Cardiac septum (tissue), 1 donor: ENCODE measurements around the gene SRGN. TPM values are rescaled to one million over a fixed set of nuclear protein-coding genes. Genes with fewer than 3 reads are reported as not detected.

Experiments
- DNase-seq: peaks from one replicate; pipeline ENCODE4 v3.0.0-alpha.2; 2020; ENCODE audit warnings: low spot score
- intact Hi-C: fragments of 100-400 bp; cut with DNase I; formaldehyde crosslinking; loops from one replicate; pipeline ENCODE4 v1.14.0; 2022
- total RNA-seq: library from RNA; stranded (reverse); fragmentation: NEBNext Ultra II Directional; extraction: Animal tissue kit (Norgen Biotek cat#: 25700); gene quantifications from one replicate; pipeline ENCODE4 v1.2.1, GENCODE V29; 2021
- donor health status: DM: no; HTN: no; CAD: no.

SRGN gene
- total RNA-seq, 1 donor from 2014 or later, result 52.1 TPM

DNA sequence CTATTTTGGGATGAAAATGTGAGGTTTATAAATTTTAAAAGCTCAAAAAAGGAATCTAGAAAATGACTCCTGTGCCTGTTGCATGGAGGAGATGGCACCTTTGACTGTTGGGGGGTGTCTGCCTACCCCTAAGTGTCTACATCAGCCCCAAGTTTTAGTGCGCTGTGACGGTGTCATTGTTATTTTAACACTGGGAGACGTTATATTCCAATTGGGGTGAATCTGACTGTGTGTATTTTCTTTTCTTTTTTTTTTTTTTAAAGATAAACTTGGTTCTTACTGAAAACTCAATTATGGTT, 517 bp downstream of the SRGN start:
- intact Hi-C loops, result no loop called here
- DNase-seq, result no peak

DNA sequence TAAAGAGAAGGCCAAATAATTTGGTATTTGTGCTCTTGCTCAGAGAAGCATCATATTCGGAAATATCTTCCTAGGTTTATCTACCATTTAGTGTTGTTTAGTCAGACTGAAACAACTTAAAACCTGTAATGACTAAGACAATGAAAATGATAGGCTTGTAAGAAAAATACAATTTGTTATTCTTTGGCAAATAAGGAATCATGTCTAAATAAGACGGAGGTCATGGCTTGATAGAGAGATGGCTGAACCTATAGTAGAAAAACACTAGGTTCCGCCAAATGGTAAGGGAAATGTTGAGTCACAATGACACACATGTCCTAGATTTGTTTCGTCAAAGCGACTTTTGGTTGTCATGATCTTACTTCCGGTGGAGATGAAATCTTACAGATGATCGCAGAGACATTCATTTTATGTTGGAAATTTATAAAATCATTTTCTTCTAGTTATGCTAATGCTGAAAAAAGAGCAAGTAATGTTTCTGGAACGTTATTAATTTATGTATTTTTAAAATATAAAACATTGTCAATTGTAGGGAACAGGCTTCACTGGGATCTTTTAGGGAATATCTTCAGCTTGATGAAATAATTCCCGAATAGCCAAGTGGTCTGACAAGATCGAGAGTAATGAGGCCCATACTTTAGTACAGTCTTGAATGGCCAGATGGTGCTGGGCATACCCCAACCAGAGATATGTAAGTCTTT, 1.0 kb downstream of the SRGN start:
- intact Hi-C loops, result no loop called here
- no peak for DNase-seq

DNA sequence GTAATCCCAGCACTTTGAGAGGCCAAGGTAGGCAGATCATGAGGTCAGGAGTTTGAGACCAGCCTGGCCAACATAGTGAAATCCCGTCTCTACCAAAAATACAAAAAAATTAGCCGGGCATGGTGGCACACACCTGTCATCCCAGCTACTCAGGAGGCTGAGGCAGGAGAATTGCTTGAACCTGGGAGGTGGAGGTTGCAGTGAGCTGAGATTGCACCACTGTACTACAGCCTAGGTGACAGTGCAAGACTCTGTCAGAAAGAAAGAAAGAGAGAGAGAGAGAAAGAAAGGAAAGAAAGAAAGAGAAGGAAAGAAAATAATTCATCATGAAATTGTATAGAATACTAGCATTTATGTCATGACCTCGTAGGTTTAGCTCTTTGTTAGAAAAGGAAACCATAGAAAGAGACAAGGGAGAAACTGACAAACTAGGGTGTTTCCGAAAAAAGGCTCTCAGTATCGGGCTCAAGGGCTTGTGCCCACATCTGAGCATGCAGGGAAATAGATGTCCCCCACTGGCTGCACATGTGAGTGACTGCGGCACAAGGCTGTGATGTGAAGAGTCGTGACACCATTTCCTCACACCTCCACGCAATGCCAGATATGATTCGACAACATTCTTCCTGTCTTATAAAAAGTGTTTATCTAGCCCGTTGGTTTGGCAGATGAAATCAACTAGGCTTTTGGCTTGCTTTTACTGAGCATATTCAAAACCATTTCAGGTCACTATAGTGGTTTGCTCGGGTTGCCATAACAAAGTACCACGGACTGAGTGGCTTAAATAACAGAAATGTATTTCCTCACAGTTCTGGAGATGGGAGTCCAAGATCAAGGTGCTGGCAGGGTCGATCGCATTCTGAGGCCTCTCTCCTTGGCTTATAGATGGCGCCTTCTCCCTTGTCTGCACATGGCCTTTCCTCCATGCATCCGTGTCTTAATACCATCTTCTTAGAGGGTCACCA, 2.0 kb downstream of the SRGN start:
- intact Hi-C loops, result no loop called here
- peak; percentile 83 for DNase-seq

DNA sequence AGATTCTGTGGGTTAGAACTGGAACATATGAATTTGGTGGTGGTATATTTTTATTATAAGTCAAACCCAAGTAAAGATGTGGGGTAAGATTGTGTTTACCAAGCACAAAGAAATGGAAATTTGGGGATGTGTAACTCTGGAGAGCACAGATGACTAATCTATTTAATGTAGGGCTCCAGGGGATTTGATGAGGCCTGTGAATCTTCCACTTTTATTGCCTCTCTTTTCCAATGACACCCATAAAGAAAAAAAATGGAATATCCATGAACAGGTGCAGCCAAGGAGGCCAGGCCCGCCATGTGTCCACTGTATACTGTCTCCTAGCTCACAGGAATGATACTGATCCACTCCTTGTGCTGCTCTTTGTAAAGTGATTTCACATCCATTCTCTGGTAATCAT, 2.8 kb downstream of the SRGN start:
- no peak for DNase-seq
- intact Hi-C loops, result no loop called here

DNA sequence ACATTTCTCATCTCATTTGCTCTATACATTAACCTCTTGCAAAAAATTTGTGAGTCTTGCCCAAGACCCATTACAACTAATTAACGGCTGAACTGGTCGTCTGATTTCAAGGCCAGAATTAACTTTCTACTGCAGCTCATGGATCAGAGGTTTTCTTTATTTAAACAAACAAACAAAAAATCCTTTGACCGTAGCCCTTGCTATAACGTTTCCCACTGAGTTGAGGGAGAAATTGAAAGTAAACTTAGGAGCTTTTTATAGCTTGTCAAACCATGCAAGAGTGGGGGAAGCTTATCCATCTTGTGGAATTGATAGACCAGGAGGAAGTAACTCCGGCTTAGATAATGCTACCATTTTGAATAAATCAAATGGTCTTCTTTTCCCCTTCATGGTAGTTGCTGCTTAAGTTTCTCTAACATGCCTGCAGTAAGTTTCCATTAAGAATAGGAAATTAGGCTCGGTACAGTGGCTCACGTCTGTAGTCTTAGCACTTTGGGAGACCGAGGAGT, 3.3 kb downstream of the SRGN start:
- intact Hi-C loops, result no loop called here
- no peak for DNase-seq

DNA sequence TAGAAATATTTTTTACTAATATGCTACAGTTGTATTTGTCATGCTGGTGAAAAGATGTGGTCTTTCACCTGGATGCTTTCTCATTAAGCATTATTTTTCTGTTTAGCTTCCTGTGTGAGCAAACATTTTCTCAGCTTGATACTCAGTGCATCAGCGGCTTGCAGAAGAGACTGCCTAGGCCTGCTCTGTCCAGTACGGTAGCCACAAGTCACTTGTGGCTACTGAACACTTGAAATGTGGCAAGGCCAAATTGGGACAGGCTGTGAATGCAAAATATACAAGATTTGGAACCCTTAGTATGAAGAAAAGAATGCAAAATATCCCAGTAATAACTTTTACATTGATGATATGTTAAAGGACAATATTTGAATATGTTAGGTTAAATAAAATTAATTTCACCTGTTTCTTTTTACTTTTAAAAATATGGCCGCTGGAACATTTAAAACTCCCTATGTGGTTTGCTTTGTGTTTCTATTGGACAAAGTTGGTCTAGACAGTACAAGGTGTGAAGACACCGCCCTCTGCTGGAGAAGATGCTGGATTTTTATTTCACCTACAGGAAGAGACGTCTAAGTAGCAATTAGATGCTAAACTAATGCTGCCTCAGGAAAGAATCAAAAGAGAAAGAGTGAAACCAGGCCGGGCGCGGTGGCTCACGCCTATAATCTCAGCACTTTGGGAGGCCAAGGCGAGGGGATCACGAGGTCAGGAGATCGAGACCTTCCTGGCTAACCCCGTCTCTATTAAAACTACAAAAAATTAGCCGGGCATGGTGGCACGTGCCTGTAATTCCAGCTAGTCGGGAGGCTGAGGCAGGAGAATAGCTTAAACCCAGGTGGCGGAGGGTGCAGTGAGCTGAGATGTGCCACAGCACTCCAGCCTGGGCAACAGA, 5.3 kb downstream of the SRGN start:
- intact Hi-C loops, result loop anchor here (1.0 kb wide), 1 partner anchor 138 kb away; no protein-coding TSS in a partner anchor
- DNase-seq, result peak; percentile 79

DNA sequence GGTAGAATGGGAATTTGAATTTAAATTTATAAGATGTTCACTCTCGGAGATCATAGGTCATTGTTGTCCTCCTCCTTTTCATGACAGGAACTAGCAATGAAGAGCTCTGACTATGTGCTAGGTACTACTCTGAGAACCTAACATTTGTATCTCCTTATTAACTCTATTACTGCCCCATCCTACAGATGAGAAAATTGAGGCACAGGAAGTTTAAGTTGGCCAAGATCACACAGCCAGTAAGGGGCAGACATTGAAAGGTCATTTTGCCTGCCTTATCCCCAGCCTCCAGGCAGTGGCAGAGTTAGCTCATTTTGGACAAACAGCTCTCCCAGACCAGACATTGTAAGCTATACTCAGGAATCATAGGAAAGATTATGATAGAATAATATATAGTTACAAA, 6.0 kb downstream of the SRGN start:
- DNase-seq, result no peak
- intact Hi-C loops, result loop anchor here (1.0 kb wide), 1 partner anchor 139 kb away; no protein-coding TSS in a partner anchor

DNA sequence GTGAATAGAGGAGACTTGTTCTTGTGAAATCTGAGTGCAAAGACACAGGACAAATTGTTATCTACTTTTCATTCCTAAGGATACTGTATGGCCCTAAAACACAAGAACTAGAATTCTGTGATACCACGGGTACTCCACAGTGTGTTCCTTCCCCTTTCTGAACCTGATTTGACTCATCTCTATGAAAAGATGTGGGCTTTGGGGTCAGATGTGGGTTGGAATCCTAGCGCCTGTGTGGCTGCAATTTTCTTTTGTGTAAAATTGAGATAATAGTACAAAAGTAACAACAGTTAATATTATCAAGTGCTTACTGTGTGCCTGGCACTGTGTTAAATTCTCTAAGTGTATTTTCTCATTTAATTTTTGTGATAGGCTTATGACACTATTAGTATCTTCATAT, 8.1 kb downstream of the SRGN start:
- DNase-seq, result no peak
- intact Hi-C loops, result no loop called here

DNA sequence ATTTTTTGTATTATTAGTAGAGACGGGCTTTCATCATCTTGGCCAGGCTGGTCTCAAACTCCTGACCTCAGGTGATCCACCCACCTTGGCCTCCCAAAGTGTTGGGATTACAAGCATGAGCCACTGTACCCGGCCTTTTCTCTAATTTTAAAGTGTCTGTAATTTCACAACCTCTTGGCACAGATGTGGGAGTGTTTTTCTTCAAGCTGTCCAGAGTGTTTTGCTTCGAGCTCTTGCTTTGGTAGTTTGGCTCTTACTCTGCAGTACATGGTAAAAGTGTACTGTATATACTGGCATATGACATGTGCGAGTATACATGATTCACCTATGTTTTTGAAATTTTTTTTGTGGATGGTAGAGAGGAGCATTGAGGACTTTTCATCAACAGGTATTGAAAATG, 9.8 kb downstream of the SRGN start:
- DNase-seq, result no peak
- intact Hi-C loops, result no loop called here

DNA sequence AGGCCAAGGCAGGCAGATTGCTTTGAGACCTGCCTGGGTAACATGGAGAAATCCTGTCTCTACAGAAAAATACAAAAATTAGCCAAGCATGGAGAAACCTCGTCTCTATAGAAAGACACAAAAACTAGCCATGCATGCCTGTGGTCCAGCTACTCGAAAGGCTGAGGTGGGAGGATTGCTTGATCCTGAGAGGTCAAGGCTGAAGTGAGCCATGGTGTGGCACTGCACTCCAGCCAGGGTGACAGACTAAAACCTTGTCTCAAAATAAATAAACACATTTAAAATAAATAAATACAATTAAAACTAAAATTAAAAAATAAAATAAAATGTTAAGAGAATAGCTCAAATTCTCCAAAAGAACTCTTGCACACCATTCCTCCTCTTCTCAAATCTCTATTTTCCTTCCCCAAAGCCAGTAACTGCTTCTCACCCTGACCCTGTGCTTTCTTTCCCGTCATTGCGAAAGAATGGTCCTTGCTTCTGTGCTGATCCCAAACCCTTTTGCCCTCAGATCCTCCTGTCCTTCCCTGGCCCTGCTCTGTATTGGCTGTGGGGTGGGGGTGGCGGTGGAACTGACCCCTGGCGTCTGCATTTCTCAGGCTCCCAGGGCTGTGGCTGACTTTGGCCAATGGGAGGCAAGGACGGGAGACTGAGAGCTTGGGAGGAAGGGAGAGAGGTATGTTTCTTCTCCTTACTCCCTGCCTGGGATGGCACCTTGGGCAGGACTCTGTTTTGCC, 12.4 kb downstream of the SRGN start:
- no peak for DNase-seq
- intact Hi-C loops, result no loop called here

DNA sequence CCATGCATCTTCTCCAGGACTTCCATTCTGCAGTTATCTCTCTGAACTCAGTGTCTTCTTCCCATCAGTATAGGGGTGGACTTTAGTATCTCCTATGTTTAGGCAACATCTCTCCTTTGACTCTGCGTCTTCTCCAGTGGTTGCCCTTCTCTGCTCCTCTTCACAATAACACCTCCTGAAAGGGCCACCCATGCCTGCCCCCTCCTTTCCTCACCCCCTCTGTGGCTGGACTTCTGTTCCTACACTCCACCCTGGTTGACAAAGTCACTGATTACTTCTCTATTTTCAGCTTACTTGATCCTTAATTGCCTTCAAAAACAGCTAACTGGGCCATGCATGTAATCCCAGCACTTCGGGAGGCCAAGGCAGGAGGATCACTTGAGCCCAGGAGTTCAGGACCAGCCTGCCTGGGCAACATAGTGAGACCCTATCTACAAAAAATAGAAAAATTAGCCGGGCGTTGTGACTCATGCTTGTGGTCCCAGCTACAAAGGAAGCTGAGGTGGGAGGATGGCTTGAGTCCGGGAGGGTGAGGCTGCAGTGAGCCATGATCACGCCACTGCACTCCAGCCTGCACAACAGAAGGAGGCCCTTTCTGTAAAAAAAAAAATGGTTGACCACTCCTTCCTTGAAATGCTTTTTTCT, 13.7 kb downstream of the SRGN start:
- DNase-seq, result no peak
- intact Hi-C loops, result no loop called here

DNA sequence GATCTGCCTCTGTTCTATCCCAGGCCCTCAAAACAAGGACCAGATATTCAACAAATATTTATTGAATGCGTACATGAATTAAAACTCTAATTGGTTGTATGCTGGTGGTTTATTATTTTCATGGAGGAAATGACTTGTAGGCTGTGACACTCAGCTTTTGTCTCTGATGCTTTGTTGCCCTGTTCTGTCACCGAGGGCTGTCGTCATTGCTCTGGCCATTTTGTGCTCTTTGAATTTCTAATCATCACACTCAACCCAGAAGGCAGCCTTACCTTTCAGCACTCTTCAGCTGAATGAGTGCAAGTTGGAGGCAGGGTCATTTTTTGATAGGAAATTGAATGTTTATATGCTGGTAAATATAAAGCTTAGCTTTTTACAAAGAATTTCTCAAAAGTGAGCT, 14.5 kb downstream of the SRGN start:
- no peak for DNase-seq
- intact Hi-C loops, result no loop called here

DNA sequence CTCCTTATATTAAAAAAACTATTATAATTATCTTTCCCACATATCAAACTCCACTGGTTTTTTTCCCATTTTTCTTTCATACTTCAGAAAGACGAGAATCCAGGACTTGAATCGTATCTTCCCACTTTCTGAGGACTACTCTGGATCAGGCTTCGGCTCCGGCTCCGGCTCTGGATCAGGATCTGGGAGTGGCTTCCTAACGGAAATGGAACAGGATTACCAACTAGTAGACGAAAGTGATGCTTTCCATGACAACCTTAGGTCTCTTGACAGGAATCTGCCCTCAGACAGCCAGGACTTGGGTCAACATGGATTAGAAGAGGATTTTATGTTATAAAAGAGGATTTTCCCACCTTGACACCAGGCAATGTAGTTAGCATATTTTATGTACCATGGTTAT, 15.9 kb downstream of the SRGN start:
- no peak for DNase-seq
- intact Hi-C loops, result no loop called here

DNA sequence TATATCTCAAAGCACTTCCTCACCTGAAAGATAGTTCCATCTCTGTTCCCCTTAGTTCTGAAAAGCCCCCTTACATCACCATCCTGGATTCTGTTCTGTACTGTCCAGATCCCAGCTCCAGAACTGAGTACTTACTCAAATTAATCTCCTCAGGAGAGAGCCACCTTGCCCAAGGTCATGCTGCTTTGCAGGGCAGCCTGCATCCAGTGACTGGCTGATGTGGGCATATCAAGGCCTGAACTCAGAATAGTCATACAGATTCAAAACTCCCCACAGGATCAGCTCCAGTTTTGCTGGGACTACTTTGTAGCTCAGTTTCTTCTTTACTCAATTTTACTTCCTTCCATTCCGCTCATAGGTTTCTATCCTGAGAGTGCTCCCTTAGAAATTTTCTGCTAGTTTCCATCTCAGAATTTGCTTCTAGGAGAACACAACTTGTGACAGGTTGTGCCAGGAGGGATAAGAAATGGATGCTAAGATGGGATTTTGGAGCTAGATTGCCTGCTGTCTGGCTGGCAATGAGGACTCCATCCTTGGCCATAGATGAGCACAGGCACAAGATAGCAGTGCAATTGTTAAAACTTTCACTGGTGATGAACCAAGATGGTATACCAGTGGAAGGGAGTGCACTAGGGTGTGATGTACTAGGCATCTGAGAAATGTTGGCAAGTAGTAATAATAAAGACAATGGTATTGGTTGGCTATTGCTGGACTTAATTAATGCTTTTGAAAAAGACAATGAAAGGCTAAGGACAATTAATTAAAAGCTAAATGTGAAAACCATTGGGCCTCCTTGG, 17.3 kb downstream of the SRGN start:
- intact Hi-C loops, result no loop called here
- DNase-seq, result no peak

DNA sequence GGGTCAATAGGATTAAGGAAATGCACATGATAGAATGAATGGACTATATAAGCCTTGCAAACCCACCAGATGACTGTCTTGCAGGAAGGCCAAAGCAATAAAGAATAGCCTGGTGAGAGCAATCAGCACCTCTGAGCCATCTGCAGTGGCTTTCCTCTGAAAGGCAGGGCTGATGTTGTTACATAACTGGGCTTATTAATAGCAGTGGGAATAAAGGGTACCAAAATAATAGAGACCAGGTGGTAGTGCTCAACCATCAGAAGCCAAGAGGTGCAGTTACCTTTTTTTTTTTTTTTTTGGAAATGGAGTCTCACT, 19.2 kb downstream of the SRGN start:
- DNase-seq, result no peak
- intact Hi-C loops, result no loop called here

DNA sequence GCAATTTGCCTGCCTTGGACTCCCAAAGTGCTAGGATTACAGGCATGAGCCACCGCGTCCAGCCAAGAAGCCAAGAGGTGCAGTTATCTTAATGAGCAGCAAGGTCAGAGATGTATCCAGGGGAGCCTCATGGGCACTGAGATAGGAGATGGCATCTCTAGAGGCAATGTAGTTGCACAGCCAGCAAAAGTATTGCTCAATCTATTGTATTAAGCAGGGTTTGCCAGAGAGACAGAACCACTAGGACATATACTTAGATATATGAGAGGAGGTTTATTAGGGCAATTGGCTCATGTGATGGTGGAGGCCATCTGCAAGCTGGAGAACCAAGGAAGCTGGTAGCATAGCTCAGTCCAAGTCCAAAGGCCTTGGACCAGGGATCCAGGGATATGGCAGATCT, 19.8 kb downstream of the SRGN start:
- intact Hi-C loops, result no loop called here

DNA sequence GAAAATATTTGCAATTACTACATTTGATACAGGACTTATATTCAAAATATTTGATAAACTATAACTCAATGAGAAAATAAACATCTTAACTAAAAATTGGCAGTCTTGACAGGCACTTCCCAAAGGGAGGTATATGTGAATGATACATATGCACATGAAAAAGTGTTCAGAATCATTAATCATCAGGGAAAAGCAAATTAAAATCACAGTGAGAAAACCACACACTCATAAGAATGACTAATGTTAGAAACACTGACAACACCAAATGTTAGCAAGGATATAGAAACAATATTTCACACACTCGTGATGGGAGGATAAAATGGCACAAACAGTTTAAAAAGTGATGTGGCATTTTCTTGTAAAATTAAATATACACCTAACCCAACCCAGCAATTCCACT, 32.0 kb downstream of the SRGN start:
- intact Hi-C loops, result loop anchor here (5.0 kb wide), 1 partner anchor 57 kb away; no protein-coding TSS in a partner anchor
- no peak for DNase-seq

More for the DNA sequence above, 19.8 kb downstream of the SRGN start:
- DNase-seq, result no peak

DNA sequence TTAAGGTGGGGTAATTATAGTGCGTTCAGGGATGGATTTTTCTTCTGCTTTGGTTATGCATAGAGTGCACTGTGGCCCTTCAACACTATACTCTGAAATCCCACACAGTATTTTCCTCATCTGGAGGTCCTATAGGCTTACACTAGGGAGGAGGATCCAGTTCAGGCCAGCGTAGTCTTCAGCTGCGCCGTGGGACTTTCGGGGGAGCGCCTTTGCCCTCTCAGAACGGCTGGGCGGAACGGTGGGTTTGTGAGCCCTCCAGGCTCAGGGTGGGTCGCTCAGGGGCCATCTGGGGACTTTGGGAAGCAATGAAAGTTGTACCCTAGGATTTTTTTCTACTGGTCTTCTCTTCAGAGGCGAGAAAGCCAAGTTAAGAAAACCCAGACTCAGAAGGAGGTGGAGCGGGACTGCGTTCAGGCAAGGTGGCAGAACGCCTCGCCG, 35.4 kb downstream of the SRGN start:
- intact Hi-C loops, result loop anchor here (5.0 kb wide), 1 partner anchor 54 kb away; no protein-coding TSS in a partner anchor
- DNase-seq, result no peak
